ENCODE results near the gene TXNDC5. TPM values are rescaled to one million over a fixed set of nuclear protein-coding genes. Genes with fewer than 3 reads are reported as not detected.
A peak's percentile ranks its signal among the peaks of the same experiment; 100 is the strongest.

TXNDC5 gene
- total RNA-seq, 1 donor from 2014 or later, result 110 TPM

- H3K9me3 Mint-ChIP-seq (ENCODE audit: unreplicated experiment), result no peaks in the 10 kb centered on the region
- no peak overlapping the region for H3K4me3 Mint-ChIP-seq (ENCODE audit: unreplicated experiment)
- H3K27me3 Mint-ChIP-seq (ENCODE audit: unreplicated experiment), result peaks cover under 1% of the 10 kb centered on the region
- H3K36me3 Mint-ChIP-seq (ENCODE audit: low read depth, unreplicated experiment), result peaks cover 47% of the 10 kb centered on the region
- no peak for DNase-seq (ENCODE audit: low spot score)
- TF ChIP-seq, protein P1, sequence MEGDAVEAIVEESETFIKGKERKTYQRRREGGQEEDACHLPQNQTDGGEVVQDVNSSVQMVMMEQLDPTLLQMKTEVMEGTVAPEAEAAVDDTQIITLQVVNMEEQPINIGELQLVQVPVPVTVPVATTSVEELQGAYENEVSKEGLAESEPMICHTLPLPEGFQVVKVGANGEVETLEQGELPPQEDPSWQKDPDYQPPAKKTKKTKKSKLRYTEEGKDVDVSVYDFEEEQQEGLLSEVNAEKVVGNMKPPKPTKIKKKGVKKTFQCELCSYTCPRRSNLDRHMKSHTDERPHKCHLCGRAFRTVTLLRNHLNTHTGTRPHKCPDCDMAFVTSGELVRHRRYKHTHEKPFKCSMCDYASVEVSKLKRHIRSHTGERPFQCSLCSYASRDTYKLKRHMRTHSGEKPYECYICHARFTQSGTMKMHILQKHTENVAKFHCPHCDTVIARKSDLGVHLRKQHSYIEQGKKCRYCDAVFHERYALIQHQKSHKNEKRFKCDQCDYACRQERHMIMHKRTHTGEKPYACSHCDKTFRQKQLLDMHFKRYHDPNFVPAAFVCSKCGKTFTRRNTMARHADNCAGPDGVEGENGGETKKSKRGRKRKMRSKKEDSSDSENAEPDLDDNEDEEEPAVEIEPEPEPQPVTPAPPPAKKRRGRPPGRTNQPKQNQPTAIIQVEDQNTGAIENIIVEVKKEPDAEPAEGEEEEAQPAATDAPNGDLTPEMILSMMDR (IDR thresholded peaks at IDR 0.05; ENCODE audit: unreplicated experiment), result no peak
- H3K27ac Mint-ChIP-seq (ENCODE audit: unreplicated experiment), result no peak overlapping the region
- H3K4me1 Mint-ChIP-seq (ENCODE audit: unreplicated experiment), result peaks cover 3% of the 10 kb centered on the region
Measured at GRCh38 chr6:7897461-7898192, 13.0 kb downstream of the TXNDC5 start.

DNA sequence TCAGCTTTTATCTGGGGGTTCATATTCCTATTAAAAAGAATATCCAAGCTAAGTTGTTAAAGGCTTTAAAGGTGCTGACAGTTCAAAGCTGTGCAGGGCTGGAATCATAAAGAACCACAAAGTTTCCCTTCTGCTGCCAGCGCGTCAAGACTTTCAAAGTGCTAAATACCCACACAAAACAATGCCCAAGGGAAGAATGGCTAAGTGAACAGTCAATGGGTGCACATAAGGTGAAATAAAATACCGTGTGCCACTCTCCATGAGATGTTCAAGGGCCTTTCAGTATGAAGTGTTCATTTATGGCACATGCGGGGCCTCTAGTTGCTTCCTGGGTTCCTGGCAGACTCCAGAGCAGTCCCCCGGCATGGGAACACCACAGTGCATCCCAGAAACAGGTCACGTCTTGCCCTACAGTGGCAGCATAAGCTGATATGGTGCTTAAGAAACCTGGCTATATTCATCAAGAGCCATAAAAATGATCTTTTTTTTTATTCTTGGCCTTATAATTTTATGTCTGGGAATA, 14.1 kb downstream of the TXNDC5 start:
- TF ChIP-seq, protein P1 (IDR thresholded peaks at IDR 0.05; ENCODE audit: unreplicated experiment), result no peak
- Mint-ChIP-seq H3K4me1 (ENCODE audit: unreplicated experiment) (no peaks in the 10 kb centered on the region), H3K27me3 (ENCODE audit: unreplicated experiment) (peaks cover 2% of the 10 kb centered on the region), H3K27ac (ENCODE audit: unreplicated experiment) (no peak overlapping the region), H3K9me3 (ENCODE audit: unreplicated experiment) (no peaks in the 10 kb centered on the region), H3K4me3 (ENCODE audit: unreplicated experiment) (no peak overlapping the region), H3K36me3 (ENCODE audit: low read depth, unreplicated experiment) (peaks cover 52% of the 10 kb centered on the region)
- no peak for DNase-seq (ENCODE audit: low spot score)

GRCh38 chr6:7895125-7895423, 15.5 kb downstream of the TXNDC5 start:
- TF ChIP-seq, protein P1 (IDR thresholded peaks at IDR 0.05; ENCODE audit: unreplicated experiment), result no peak
- Mint-ChIP-seq H3K9me3 (ENCODE audit: unreplicated experiment) (no peaks in the 10 kb centered on the region), H3K27me3 (ENCODE audit: unreplicated experiment) (peaks cover 2% of the 10 kb centered on the region), H3K27ac (ENCODE audit: unreplicated experiment) (no peak overlapping the region), H3K4me3 (ENCODE audit: unreplicated experiment) (peak overlapping the region; percentile 7), H3K36me3 (ENCODE audit: low read depth, unreplicated experiment) (peaks cover 53% of the 10 kb centered on the region), H3K4me1 (ENCODE audit: unreplicated experiment) (no peaks in the 10 kb centered on the region)
- no peak for DNase-seq (ENCODE audit: low spot score)

GRCh38 chr6:7894262-7895124, 16.1 kb downstream of the TXNDC5 start:
- peaks cover 2% of the 10 kb centered on the region for H3K27me3 Mint-ChIP-seq (ENCODE audit: unreplicated experiment)

More at GRCh38 chr6:7894262-7895124, 16.1 kb downstream of the TXNDC5 start:
- TF ChIP-seq, protein P1 (IDR thresholded peaks at IDR 0.05; ENCODE audit: unreplicated experiment), result no peak
- peaks cover 52% of the 10 kb centered on the region for H3K36me3 Mint-ChIP-seq (ENCODE audit: low read depth, unreplicated experiment)
- H3K4me1 Mint-ChIP-seq (ENCODE audit: unreplicated experiment), result no peaks in the 10 kb centered on the region
- H3K27ac Mint-ChIP-seq (ENCODE audit: unreplicated experiment), result no peak overlapping the region
- no peaks in the 10 kb centered on the region for H3K9me3 Mint-ChIP-seq (ENCODE audit: unreplicated experiment)
- DNase-seq (ENCODE audit: low spot score), result no peak
- H3K4me3 Mint-ChIP-seq (ENCODE audit: unreplicated experiment), result peak overlapping the region; percentile 7

All from endothelial cell (in vitro differentiated cells).